Measurements from ENCODE around the gene MVK.

- TF ChIP-seq POLR2A (IDR thresholded peaks at IDR 0.05): peak; percentile 12 to 88 (median 85)
- peak in 3 of 7 experiments; percentile 13 to 22 (median 16) for TF ChIP-seq CTCF (IDR thresholded peaks at IDR 0.05)
Measured at GRCh38 chr12:109573029-109573913, at the start of gene MVK, which contains the start of gene MMAB.

Data from body of pancreas (tissue), 4 donors.